SK-N-SH treated with all-trans-retinoic acid at 6 μM for 48 hours (cell line): ENCODE data around the gene CLSTN2.

Experiments used
- ATAC-seq: fragments of 200-7000 bp; cut with Tn5 transposase; 3 replicates; pipeline ENCODE4 v1.9.1; 2020; ENCODE audit warnings: mild to moderate bottlenecking, moderate library complexity
- ARNTL ChIP-seq: fragments of 450-650 bp; formaldehyde crosslinking; IDR thresholded peaks from 2 replicates; pipeline ENCODE4 v1.5.0; 2020; ENCODE audit warnings: low read depth, mild to moderate bottlenecking, moderate library complexity, borderline replicate concordance
- BACH2 ChIP-seq: fragments of 250-450 bp; sonication (Bioruptor Pico); IDR thresholded peaks from 2 replicates; pipeline ENCODE4 v1.9.0; 2021; ENCODE audit warnings: mild to moderate bottlenecking, borderline replicate concordance
- CSRNP3 ChIP-seq: fragments of 250-450 bp; sonication (Bioruptor Pico); IDR thresholded peaks from 2 replicates; pipeline ENCODE4 v1.5.1; 2021; ENCODE audit warnings: mild to moderate bottlenecking, moderate library complexity
- ISL1 ChIP-seq: fragments of 250-450 bp; sonication (Bioruptor Pico); IDR thresholded peaks from 2 replicates; pipeline ENCODE4 v2.1.2; 2022; ENCODE audit warnings: mild to moderate bottlenecking, moderate library complexity
- OSR1 ChIP-seq: fragments of 250-450 bp; sonication (Bioruptor Pico); IDR thresholded peaks from 2 replicates; pipeline ENCODE4 v1.8.0; 2022; ENCODE audit warnings: moderate library complexity, mild to moderate bottlenecking, inconsistent platforms
- PATZ1 ChIP-seq: fragments of 250-450 bp; sonication (Bioruptor Pico); IDR thresholded peaks from 2 replicates; pipeline ENCODE4 v1.8.0; 2020; ENCODE audit warnings: mild to moderate bottlenecking, moderate library complexity, borderline replicate concordance
- POU6F1 ChIP-seq: fragments of 250-450 bp; sonication (Bioruptor Pico); IDR thresholded peaks from 2 replicates; pipeline ENCODE4 v1.8.0; 2021; ENCODE audit warnings: low read depth, mild to moderate bottlenecking, moderate library complexity, borderline replicate concordance
- PPARA ChIP-seq: fragments of 250-450 bp; sonication (Bioruptor Pico); IDR thresholded peaks from 2 replicates; pipeline ENCODE4 v1.5.0; 2020; ENCODE audit warnings: mild to moderate bottlenecking, borderline replicate concordance
- RARB ChIP-seq: fragments of 250-450 bp; sonication (Bioruptor Pico); IDR thresholded peaks from 2 replicates; pipeline ENCODE4 v1.8.0; 2021; ENCODE audit warnings: mild to moderate bottlenecking, moderate library complexity
- SNAI2 ChIP-seq: fragments of 250-450 bp; sonication (Bioruptor Pico); IDR thresholded peaks from 2 replicates; pipeline ENCODE4 v1.5.0; 2020; ENCODE audit warnings: mild to moderate bottlenecking, moderate library complexity
- TCF4 ChIP-seq: fragments of 250-450 bp; sonication (Bioruptor Pico); IDR thresholded peaks from 2 replicates; pipeline ENCODE4 v1.8.0; 2021; ENCODE audit warnings: mild to moderate bottlenecking, moderate library complexity, borderline replicate concordance
- TOX ChIP-seq: fragments of 250-450 bp; sonication (Bioruptor Pico); IDR thresholded peaks from 2 replicates; pipeline ENCODE4 v1.8.0; 2021; ENCODE audit warnings: mild to moderate bottlenecking, moderate library complexity, borderline replicate concordance
- TSHZ2 ChIP-seq: fragments of 250-450 bp; sonication (Bioruptor Pico); IDR thresholded peaks from 2 replicates; pipeline ENCODE4 v1.5.0; 2020; ENCODE audit warnings: mild to moderate bottlenecking, moderate library complexity
- ZC3H10 ChIP-seq: fragments of 250-450 bp; sonication (Bioruptor Pico); IDR thresholded peaks from 2 replicates; pipeline ENCODE4 v1.5.1; 2021; ENCODE audit warnings: mild to moderate bottlenecking, moderate library complexity
- ZFP3 ChIP-seq: fragments of 250-450 bp; sonication (Bioruptor Pico); IDR thresholded peaks from 2 replicates; pipeline ENCODE4 v1.5.0; 2020; ENCODE audit warnings: mild to moderate bottlenecking, moderate library complexity
- ZFP30 ChIP-seq: fragments of 450-650 bp; formaldehyde crosslinking; IDR thresholded peaks from 2 replicates; pipeline ENCODE4 v1.5.0; 2022; ENCODE audit warnings: mild to moderate bottlenecking, moderate library complexity
- ZNF565 ChIP-seq: fragments of 450-650 bp; formaldehyde crosslinking; conservative IDR thresholded peaks from 2 replicates; pipeline ENCODE4 v1.5.0; 2020; ENCODE audit warnings: low read depth, mild to moderate bottlenecking, moderate library complexity
- ZNF70 ChIP-seq: fragments of 450-650 bp; formaldehyde crosslinking; IDR thresholded peaks from 2 replicates; pipeline ENCODE4 v1.5.0; 2020; ENCODE audit warnings: mild to moderate bottlenecking, moderate library complexity

Gene CLSTN2

GRCh38 chr3:139935016-139935865 lies at the start of gene CLSTN2:
Gene CLSTN2, plus strand, starts transcription at chr3:139935185.
- TF ChIP-seq TOX (CRISPR knock-in tag) (no peak), TSHZ2 (no peak), PATZ1 (CRISPR knock-in tag) (no peak), CSRNP3 (no peak), BACH2 (CRISPR knock-in tag) (no peak), RARB (CRISPR knock-in tag) (no peak), ISL1 (no peak), SNAI2 (CRISPR knock-in tag) (no peak)
- ATAC-seq, result peak; percentile 76

- no peak for ATAC-seq
- TF ChIP-seq OSR1 (CRISPR knock-in tag) (no peak), TOX (CRISPR knock-in tag) (no peak), TCF4 (no peak), ARNTL (CRISPR knock-in tag) (no peak), ZC3H10 (CRISPR knock-in tag) (no peak), ISL1 (no peak), ZFP30 (CRISPR knock-in tag) (no peak), RARB (CRISPR knock-in tag) (no peak), PATZ1 (CRISPR knock-in tag) (no peak), POU6F1 (CRISPR knock-in tag) (no peak), ZNF565 (CRISPR knock-in tag) (no peak), ZFP3 (CRISPR knock-in tag) (no peak), BACH2 (CRISPR knock-in tag) (no peak), SNAI2 (CRISPR knock-in tag) (no peak)
- TF ChIP-seq, all 23 proteins: peak for 0
Measured at GRCh38 chr3:139887431-139887830, 47.6 kb upstream of the CLSTN2 start.

GRCh38 chr3:139888561-139889140 lies 46.3 kb upstream of the CLSTN2 start:
- ATAC-seq, result no peak
- TF ChIP-seq POU6F1 (CRISPR knock-in tag) (no peak), OSR1 (CRISPR knock-in tag) (no peak), ZNF70 (no peak), CSRNP3 (no peak), SNAI2 (CRISPR knock-in tag) (no peak), TSHZ2 (no peak), ZNF565 (CRISPR knock-in tag) (no peak), PPARA (no peak), ZC3H10 (CRISPR knock-in tag) (no peak), RARB (CRISPR knock-in tag) (no peak)
